KMS-11 (cell line): ENCODE measurements around the gene ANP32D.
"Not testable (repeated sequence)": the region's sequence is repeated elsewhere in the genome, so short reads cannot be mapped to it uniquely, and the experiment has no call there.

Experiments used
- H2AFZ ChIP-seq: fragments of 200-600 bp; sonication (generic); 2 replicates; pipeline ENCODE4 v1.6.1; 2016; ENCODE audit warnings: antibody characterized with exemption, mixed run types, low read depth
- H3K27ac ChIP-seq: fragments of 200-600 bp; sonication (generic); 2 replicates; pipeline ENCODE4 v1.6.1; 2016; ENCODE audit warnings: mild to moderate bottlenecking, mixed run types
- H3K27me3 ChIP-seq: fragments of 200-600 bp; sonication (generic); 2 replicates; pipeline ENCODE4 v1.6.1; 2017; ENCODE audit warnings: mild to moderate bottlenecking, low read depth, mixed run types, moderate library complexity; ENCODE audit not compliant: insufficient read depth
- H3K36me3 ChIP-seq: fragments of 200-600 bp; sonication (generic); 2 replicates; pipeline ENCODE4 v1.6.1; 2017; ENCODE audit warnings: mild to moderate bottlenecking, mixed run types; ENCODE audit not compliant: insufficient read depth
- H3K4me1 ChIP-seq: fragments of 200-600 bp; sonication (generic); 2 replicates; pipeline ENCODE4 v1.6.1; 2016; ENCODE audit warnings: mild to moderate bottlenecking, low read depth, mixed run types; ENCODE audit not compliant: poor library complexity, severe bottlenecking
- H3K4me2 ChIP-seq: fragments of 200-600 bp; sonication (generic); 2 replicates; pipeline ENCODE4 v1.7.0; 2016; ENCODE audit warnings: mild to moderate bottlenecking, mixed run types
- H3K4me3 ChIP-seq: fragments of 200-600 bp; sonication (generic); IDR thresholded peaks from 2 replicates; pipeline ENCODE4 v1.6.1; 2017; ENCODE audit warnings: low read depth, low read length, mixed read lengths; ENCODE audit not compliant: insufficient read depth
- H3K79me2 ChIP-seq: fragments of 200-600 bp; sonication (generic); 2 replicates; pipeline ENCODE4 v1.6.1; 2016; ENCODE audit warnings: low read depth, mixed run types; ENCODE audit not compliant: insufficient read depth
- H3K9ac ChIP-seq: fragments of 200-600 bp; sonication (generic); 2 replicates; pipeline ENCODE4 v1.6.1; 2016; ENCODE audit warnings: mild to moderate bottlenecking, mixed run types
- H4K20me1 ChIP-seq: fragments of 200-600 bp; sonication (generic); 2 replicates; pipeline ENCODE4 v1.6.1; 2016; ENCODE audit warnings: mild to moderate bottlenecking, mixed run types; ENCODE audit not compliant: insufficient read depth
- CTCF ChIP-seq: fragments of 200-600 bp; sonication (generic); conservative IDR thresholded peaks from 2 replicates; pipeline ENCODE4 v1.6.1; 2017; ENCODE audit warnings: low read depth, mild to moderate bottlenecking, antibody characterized with exemption, low read length, moderate library complexity, mixed read lengths

The ANP32D gene

GRCh38 chr12:48486679-48487078 lies 14.3 kb downstream of the ANP32D start:
- H3K79me2 ChIP-seq, result no peaks in the 10 kb centered on the region

DNA sequence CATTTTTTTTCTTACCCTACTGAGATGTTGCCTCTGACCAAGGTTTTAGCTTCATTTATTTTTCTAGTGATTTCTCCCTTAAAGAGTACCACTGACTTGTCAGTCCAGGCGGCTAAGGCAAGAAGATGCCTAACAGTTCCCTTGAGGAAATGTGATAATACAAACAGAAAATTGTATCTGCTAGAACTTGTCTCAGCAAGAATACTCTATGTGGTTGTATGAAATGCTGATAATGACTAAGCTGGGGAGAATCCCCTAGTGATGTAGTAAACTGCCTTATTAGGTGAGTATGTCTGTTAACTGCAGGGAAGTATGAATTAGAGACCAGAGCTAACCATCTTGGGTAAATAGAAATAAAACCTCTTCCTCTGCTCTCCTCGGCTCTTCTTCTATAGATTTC lies 16.7 kb downstream of the ANP32D start:
- no peaks in the 10 kb centered on the region for H4K20me1 ChIP-seq
- H3K4me2 ChIP-seq, result no peak overlapping the region
- TF ChIP-seq CTCF, result no peak
- H3K4me1 ChIP-seq, result no peaks in the 10 kb centered on the region
- H2AFZ ChIP-seq, result no peak overlapping the region
- H3K4me3 ChIP-seq, result no peak overlapping the region
- no peaks in the 10 kb centered on the region for H3K27me3 ChIP-seq
- no peaks in the 10 kb centered on the region for H3K36me3 ChIP-seq
- no peak overlapping the region for H3K27ac ChIP-seq
- no peak overlapping the region for H3K9ac ChIP-seq
- no peaks in the 10 kb centered on the region for H3K79me2 ChIP-seq

More at GRCh38 chr12:48486679-48487078, 14.3 kb downstream of the ANP32D start:
- no peaks in the 10 kb centered on the region for H3K36me3 ChIP-seq
- no peak overlapping the region for H3K4me3 ChIP-seq
- H2AFZ ChIP-seq, result no peak overlapping the region
- H3K4me2 ChIP-seq, result no peak overlapping the region
- no peak overlapping the region for H3K27ac ChIP-seq
- no peak overlapping the region for H3K9ac ChIP-seq
- no peaks in the 10 kb centered on the region for H3K4me1 ChIP-seq
- H4K20me1 ChIP-seq, result no peaks in the 10 kb centered on the region
- no peaks in the 10 kb centered on the region for H3K27me3 ChIP-seq
- TF ChIP-seq CTCF, result no peak

- not testable (repeated sequence) for H3K4me3 ChIP-seq, H3K79me2 ChIP-seq, H3K9ac ChIP-seq, H2AFZ ChIP-seq, H3K27ac ChIP-seq, H4K20me1 ChIP-seq, H3K36me3 ChIP-seq, H3K4me1 ChIP-seq, H3K27me3 ChIP-seq, H3K4me2 ChIP-seq
Measured at GRCh38 chr12:48489456-48489855, 17.1 kb downstream of the ANP32D start.

DNA sequence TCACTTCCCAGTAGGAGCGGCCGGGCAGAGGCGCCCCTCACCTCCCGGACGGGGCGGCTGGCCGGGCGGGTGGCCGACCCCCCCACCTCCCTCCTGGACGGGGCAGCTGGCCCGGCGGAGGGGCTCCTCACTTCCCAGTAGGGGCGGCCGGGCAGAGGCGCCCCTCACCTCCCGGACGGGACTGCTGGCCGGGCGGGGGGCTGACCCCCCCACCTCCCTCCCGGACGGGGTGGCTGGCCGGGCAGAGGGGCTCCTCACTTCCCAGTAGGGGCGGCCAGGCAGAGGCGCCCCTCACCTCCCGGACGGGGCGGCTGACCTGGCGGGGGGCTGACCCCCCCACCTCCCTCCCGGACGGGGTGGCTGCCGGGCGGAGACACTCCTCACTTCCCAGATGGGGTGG lies 27.9 kb downstream of the ANP32D start:
- not testable (repeated sequence) for H2AFZ ChIP-seq, H3K4me1 ChIP-seq, H3K4me3 ChIP-seq, H3K9ac ChIP-seq, H3K27ac ChIP-seq, H3K4me2 ChIP-seq, H3K36me3 ChIP-seq, H3K79me2 ChIP-seq, H3K27me3 ChIP-seq, H4K20me1 ChIP-seq

DNA sequence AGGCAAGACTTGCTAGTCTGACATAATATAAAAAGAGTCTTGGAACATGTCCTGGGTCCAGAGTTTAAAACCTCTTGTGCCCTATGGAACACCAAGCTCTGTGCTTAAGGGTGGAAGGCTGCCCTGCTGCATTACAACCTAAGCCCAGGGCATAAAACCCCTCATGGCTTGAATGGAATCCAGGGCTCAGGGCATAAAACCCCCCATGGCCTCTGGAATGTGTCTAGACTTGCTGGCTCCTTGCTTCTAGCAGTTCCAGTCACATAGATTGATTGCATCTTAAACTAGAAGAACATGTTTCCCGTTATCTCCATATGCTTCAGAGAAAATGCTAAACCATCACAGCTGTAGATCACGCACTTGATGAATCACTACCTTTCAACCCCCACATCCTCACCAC lies 34.5 kb downstream of the ANP32D start:
- not testable (repeated sequence) for H3K36me3 ChIP-seq, H3K79me2 ChIP-seq, H3K27ac ChIP-seq, H3K4me2 ChIP-seq, H3K4me1 ChIP-seq, H3K27me3 ChIP-seq, H4K20me1 ChIP-seq, H3K9ac ChIP-seq, H3K4me3 ChIP-seq, H2AFZ ChIP-seq

- Histone ChIP-seq H4K20me1 (no peaks in the 10 kb centered on the region), H3K79me2 (no peaks in the 10 kb centered on the region), H3K4me3 (no peak overlapping the region), H3K27me3 (no peaks in the 10 kb centered on the region), H2AFZ (no peak overlapping the region), H3K4me1 (no peaks in the 10 kb centered on the region), H3K36me3 (no peaks in the 10 kb centered on the region), H3K4me2 (no peak overlapping the region), H3K9ac (no peak overlapping the region), H3K27ac (no peak overlapping the region)
- no peak for TF ChIP-seq CTCF
Measured at GRCh38 chr12:48508987-48509386, 36.6 kb downstream of the ANP32D start.
